ENCODE results near the gene GPR4.
"Not testable (repeated sequence)": the region's sequence is repeated elsewhere in the genome, so short reads cannot be mapped to it uniquely, and the experiment has no call there.

The GPR4 gene

GRCh38 chr19:45621976-45622503, 20.0 kb upstream of the GPR4 start:
- DNase-seq (ENCODE audit: low read depth): no peak

GRCh38 chr19:45621389-45621788, 19.4 kb upstream of the GPR4 start:
- DNase-seq (ENCODE audit: low read depth): no peak

DNA sequence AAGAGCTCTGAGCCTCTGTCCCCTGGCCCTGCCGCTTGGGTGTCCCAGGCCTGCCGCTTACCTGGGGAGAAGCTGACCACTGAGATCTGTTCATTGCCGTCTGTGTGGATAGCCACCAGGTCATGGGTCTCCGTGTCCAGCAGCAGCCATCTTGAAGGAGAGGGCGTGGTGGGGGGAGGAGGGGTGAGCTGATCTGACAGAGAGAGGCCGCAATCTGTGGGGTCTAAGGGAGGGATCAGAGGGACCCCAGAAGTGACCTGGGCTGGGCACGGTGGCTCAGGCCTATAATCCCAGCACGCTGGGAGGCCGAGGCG, 14.6 kb upstream of the GPR4 start:
- no peak for DNase-seq (ENCODE audit: low read depth)

DNA sequence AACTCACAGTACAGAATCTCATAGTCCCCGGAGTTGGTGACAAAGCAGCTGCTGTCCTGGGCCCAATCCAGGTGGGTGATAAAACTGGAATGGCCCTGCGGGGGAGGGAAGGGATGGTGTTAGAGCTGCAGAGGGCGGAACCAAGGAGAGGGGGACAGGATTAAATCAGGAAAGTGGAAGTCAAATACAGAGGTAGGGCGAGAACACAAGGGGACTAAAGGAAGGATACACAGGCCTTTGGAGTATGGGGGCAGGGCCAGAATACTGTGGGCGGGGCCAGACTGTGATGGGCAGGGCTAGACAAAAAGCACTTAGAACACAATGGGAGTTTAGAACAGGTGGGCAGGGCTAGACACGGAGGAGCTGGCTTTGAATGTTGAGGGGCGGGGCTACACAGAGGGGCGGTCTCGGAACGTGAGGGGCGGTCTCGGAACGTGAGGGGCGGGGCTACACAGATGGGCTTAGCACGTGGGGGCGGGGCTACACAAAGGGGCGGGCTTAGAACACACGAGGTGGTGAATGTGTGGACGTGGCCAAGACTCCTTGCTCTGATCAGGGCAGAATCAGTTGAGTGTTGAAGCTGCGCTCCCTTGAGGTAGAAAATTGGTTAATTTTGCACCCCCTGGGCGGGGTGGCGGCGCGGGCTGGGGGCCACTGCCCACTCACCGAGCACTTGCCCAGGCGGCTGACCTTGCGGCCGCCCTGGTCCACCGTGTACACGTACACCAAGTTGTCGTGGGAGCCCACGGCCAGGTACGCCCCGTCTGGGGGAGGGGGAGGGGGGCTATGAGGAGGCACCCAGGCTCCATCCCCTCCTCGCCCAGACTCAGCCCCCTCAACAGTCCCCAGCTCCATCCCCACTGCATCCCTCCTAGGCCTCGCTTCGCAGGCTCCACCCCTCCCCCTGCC, 14.0 kb upstream of the GPR4 start:
- peak; percentile 45 for DNase-seq (ENCODE audit: low read depth)

GRCh38 chr19:45615056-45615455, 13.0 kb upstream of the GPR4 start:
- not testable (repeated sequence) for DNase-seq (ENCODE audit: low read depth)

DNA sequence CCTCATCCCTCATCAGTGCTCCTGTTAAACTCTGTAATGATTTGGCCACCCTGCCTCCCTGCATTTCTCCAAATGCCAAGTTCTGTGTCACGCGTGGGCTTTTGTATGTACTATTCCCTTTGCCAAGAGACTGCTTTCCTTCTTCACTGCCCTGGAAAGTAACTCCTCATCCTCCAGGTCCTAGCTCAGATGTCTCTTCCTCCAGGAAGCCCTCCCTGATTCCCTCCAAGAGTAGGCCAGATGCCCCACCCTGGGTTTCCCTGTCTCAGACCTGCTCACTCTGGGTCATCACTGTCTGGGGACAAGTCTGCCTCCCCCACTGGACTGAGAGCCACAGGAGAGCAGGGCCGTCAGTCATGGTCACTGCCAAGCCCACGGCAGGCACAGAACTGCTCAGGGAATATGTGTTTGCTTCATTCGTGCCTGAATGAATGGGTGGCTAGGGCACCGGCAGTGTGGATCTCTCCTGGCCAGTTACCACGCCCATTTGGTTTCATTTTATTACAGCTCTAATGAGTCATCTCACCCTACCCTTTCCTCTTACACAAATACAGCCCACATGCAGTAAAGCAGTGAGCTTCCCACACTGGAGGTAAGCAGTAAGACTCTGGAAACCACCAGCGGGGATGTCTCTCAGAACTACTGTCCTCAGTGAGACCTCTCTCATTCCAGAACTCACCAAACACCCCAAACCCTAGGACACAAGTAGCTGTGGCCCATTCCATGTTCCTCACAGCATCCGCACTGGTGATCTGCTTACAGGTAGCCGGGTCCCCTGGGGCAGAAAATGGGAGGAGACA, 12.1 kb upstream of the GPR4 start:
- no peak for DNase-seq (ENCODE audit: low read depth)

- no peak for DNase-seq (ENCODE audit: low read depth)
These were observed 6.9 kb upstream of the GPR4 start for GRCh38 chr19:45608948-45609347.

GRCh38 chr19:45607071-45608029, 5.3 kb upstream of the GPR4 start:
- no peak for DNase-seq (ENCODE audit: low read depth)

GRCh38 chr19:45601115-45601514, 897 bp downstream of the GPR4 start:
- DNase-seq (ENCODE audit: low read depth): no peak

DNA sequence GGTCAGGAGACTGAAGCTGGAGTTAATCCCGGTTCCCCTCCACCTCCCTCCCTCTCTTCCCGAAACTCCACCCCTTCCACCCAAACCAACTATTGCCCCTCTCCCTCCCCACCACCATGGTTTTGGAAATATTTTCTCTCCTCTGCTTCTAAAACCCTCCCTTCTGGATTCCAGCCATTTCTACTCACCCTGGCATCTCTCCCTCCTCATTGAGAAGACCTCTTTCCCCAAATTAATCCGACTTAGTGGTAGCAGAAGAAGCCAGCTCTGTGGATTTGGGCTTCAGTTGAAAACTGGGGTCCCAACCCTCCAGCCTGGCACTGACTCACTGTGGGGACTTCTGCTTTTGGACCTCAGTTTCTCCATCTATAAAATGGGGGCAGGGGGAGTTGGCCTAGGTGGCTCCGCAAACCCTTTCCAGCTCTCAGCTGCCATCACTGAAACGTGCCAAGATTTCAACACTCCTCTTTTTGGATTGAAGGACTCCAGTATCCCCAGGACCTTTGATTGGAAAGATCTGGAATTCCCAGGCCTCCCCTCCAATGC, 1.6 kb downstream of the GPR4 start:
- DNase-seq (ENCODE audit: low read depth): no peak

DNA sequence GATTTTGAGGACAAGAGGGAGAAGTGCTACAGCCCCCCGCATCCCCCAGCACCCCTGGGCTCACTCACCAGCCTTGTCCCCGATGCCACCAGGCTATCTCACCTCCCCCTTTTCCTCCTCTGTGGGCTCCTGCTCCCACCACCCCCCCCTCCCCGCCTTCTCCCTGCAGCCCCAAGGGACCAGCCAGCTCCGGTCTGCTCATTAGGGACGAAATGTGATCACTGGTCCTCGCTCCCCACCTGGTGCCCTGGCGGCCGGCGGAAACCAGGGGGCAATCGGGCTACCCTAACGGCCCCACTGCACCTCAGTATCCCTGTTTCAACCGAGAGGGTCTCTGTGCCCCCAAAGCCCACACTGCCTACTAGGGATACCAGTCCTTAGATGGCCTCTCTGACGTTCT, 2.7 kb downstream of the GPR4 start:
- no peak for DNase-seq (ENCODE audit: low read depth)

DNA sequence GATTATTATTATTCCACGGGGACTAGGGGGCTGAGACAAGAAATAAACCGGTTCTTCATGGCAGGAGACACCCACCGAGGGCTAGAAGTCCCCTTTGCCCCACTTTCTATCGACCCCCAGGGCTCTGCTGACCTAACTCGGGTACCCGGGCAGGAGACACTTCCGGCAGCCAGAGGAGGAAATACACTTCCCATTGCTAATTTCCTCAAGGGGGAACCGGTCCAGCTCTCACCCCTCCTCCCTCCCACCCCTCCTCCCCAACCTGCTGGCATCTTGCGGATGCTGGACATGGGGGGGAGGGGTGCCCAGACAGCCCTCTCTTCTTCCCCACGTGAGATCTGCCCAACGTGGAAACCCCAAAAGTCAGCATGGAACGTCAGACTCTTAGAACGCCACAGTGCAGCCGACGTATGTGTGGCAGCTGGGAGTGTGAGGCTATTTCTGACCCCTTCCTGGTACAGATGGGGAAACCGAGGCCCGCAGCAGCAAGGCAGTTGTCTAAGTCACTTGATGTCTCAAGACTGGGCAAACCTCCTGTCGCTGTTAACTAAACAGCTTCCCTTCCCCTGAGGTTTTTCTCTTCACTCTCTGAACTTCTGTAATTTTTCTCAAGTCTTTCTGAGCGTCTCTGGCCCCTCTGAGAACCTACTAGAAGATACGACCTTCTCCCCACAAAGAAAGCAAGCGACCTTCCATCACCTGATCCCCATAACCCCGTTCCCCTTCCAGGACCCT, 3.6 kb downstream of the GPR4 start:
- no peak for DNase-seq (ENCODE audit: low read depth)

DNA sequence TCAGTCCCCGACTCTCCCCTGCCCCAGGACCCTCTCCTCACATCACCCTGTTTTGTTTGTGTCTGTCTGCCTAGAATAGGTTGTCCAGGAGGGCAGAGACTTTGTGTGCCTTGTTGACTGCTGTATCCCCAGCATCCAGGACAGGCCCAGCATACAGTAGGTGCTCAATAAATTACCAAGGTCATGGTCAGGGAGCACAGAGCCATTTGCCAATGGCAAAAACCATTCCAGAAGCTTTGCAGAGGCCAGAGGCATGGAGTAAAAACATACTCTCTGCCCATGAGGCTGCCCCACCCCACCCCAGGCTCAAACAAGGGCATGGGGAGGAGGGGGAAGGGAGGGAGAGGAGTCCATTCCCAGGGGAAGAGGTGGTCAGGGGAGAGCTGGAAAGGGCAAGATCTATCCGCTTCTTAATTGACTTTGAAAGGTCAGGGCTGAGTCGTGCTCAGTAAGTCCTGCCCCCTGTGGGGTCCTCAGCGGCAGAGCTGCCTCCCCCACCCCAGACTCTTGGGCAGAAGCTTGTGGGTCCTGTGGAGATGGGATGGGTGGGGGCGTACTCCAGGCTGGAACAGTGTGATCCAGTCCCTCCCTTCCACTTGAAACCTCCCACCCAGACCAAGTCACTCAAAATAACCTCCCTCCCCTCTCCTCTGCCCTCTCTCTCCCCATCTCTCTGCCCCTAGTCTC, 4.4 kb downstream of the GPR4 start:
- DNase-seq (ENCODE audit: low read depth): no peak

DNA sequence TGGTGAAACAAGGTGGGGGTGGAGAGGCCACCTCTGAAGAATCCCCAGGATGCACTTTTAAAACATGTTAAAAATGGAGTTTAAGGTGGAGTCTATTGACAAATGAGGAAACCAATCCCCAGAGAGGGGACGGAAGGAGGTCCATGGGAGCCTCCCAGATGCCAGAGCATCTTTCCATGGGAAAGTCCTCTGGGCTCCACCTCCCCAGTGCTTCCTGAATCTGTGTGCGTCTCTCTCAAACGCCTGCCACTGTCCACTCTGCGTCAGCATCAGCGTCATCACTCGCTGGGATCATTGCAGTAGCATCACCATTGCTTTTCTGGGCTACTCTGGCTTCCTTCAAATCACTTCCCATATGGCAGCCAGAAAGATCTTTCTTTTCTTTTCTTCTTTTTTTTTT, 6.2 kb downstream of the GPR4 start:
- no peak for DNase-seq (ENCODE audit: low read depth)

GRCh38 chr19:45593520-45593919, 8.5 kb downstream of the GPR4 start:
- no peak for DNase-seq (ENCODE audit: low read depth)

- DNase-seq (ENCODE audit: low read depth): no peak
These were observed 9.6 kb downstream of the GPR4 start for GRCh38 chr19:45592366-45592765.

DNA sequence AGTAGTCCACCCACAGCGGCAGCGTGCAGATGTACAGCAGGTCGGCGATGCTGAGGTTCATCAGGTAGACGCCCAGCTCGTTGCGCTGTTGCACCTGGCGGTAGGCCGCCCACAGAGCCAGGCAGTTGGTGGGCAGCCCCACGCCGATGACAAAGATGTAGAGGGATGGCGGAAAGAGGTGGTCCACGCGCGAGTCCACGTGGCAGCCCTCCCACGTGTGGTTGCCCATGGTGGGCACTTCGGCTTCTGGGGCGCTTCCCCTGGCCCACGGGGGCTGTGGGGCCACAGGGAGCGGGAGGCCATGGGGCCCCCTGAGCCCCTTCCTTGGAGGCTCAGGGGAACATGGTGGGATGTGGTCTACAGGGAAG, 10.4 kb downstream of the GPR4 start:
- DNase-seq (ENCODE audit: low read depth): no peak

- DNase-seq (ENCODE audit: low read depth): no peak
These were observed 10.9 kb downstream of the GPR4 start for GRCh38 chr19:45591004-45591637.

- no peak for DNase-seq (ENCODE audit: low read depth)
These were observed 11.6 kb downstream of the GPR4 start for GRCh38 chr19:45590300-45591003.

Measured in stimulated activated CD8-positive, alpha-beta memory T cell treated with anti-CD3 and anti-CD28 coated beads, Interleukin-15, amount 100 ng/mL, for 1 hour (primary cell).